Glutamatergic neuron (in vitro differentiated cells): Measurements from ENCODE around the gene SMCR8. TPM values are rescaled to one million over a fixed set of nuclear protein-coding genes. Genes with fewer than 3 reads are reported as not detected.
"Not testable (repeated sequence)": the region's sequence is repeated elsewhere in the genome, so short reads cannot be mapped to it uniquely, and the experiment has no call there.

ENCODE experiments used
- DNase-seq: peaks from one replicate; pipeline ENCODE4 v3.0.0; 2022
- H3K27ac Mint-ChIP-seq: one replicate; pipeline ENCODE4 v1.8.0; 2020; ENCODE audit warnings: mild to moderate bottlenecking, mixed read lengths, inconsistent platforms; ENCODE audit not compliant: unreplicated experiment
- H3K27me3 Mint-ChIP-seq: one replicate; pipeline ENCODE4 v1.8.0; 2020; ENCODE audit warnings: mild to moderate bottlenecking, moderate library complexity, mixed read lengths, inconsistent platforms; ENCODE audit not compliant: unreplicated experiment
- H3K36me3 Mint-ChIP-seq: one replicate; pipeline ENCODE4 v1.8.0; 2020; ENCODE audit warnings: mild to moderate bottlenecking, mixed read lengths, inconsistent platforms; ENCODE audit not compliant: unreplicated experiment
- H3K4me1 Mint-ChIP-seq: one replicate; pipeline ENCODE4 v1.8.0; 2020; ENCODE audit warnings: mild to moderate bottlenecking, low read depth, mixed read lengths, inconsistent platforms; ENCODE audit not compliant: unreplicated experiment
- H3K4me3 Mint-ChIP-seq: one replicate; pipeline ENCODE4 v1.8.0; 2020; ENCODE audit warnings: mild to moderate bottlenecking, mixed read lengths, inconsistent platforms; ENCODE audit not compliant: unreplicated experiment
- H3K9me3 Mint-ChIP-seq: one replicate; pipeline ENCODE4 v1.8.0; 2020; ENCODE audit warnings: mild to moderate bottlenecking, moderate library complexity, mixed read lengths, inconsistent platforms; ENCODE audit not compliant: unreplicated experiment
- CTCF ChIP-seq: fragments of 200-600 bp; sonication (generic); IDR thresholded peaks from one replicate; pipeline ENCODE4 v1.5.0; 2021; ENCODE audit not compliant: partially characterized antibody, unreplicated experiment
- microRNA-seq: library from miRNA; unstranded; fragments of <30 nt; microRNA quantifications from one replicate; pipeline ENCODE4, GENCODE V29; 2020; ENCODE audit not compliant: unreplicated experiment
- total RNA-seq: library from RNA; stranded (reverse); fragmentation: NEBNext Ultra II Directional; extraction: Animal tissue kit (Norgen Biotek cat#: 25700); gene quantifications from one replicate; pipeline ENCODE4 v1.2.1, GENCODE V29; 2021; ENCODE audit not compliant: unreplicated experiment

SMCR8 gene
- total RNA-seq, 1 donor from 2014 or later, result 14.0 TPM

GRCh38 chr17:18368946-18369345 is 53.9 kb downstream of the SMCR8 start:
- Mint-ChIP-seq H3K4me3 (no peak overlapping the region), H3K27ac (no peak overlapping the region), H3K27me3 (peaks cover 2% of the 10 kb centered on the region), H3K9me3 (peaks cover 2% of the 10 kb centered on the region), H3K4me1 (no peaks in the 10 kb centered on the region), H3K36me3 (no peaks in the 10 kb centered on the region)
- no peak for DNase-seq
- TF ChIP-seq CTCF, result no peak

- peaks cover 2% of the 10 kb centered on the region for H3K27me3 Mint-ChIP-seq
- H3K4me1 Mint-ChIP-seq, result no peaks in the 10 kb centered on the region
- no peaks in the 10 kb centered on the region for H3K36me3 Mint-ChIP-seq
- H3K9me3 Mint-ChIP-seq, result peaks cover 2% of the 10 kb centered on the region
- no peak overlapping the region for H3K27ac Mint-ChIP-seq
- no peak for DNase-seq
- no peak for TF ChIP-seq CTCF
- no peak overlapping the region for H3K4me3 Mint-ChIP-seq
Observed at GRCh38 chr17:18370761-18371160, 55.7 kb downstream of the SMCR8 start.

GRCh38 chr17:18371455-18371854 is 56.4 kb downstream of the SMCR8 start:
- DNase-seq, result no peak
- Mint-ChIP-seq H3K27ac (no peak overlapping the region), H3K36me3 (no peaks in the 10 kb centered on the region)

GRCh38 chr17:18373181-18373580 is 58.1 kb downstream of the SMCR8 start:
- H3K4me1 Mint-ChIP-seq, H3K9me3 Mint-ChIP-seq, DNase-seq, H3K27ac Mint-ChIP-seq, H3K36me3 Mint-ChIP-seq, H3K27me3 Mint-ChIP-seq, H3K4me3 Mint-ChIP-seq: not testable (repeated sequence)

More at GRCh38 chr17:18371455-18371854, 56.4 kb downstream of the SMCR8 start:
- TF ChIP-seq CTCF, result no peak
- H3K9me3 Mint-ChIP-seq, result peaks cover 2% of the 10 kb centered on the region
- H3K27me3 Mint-ChIP-seq, result peaks cover 3% of the 10 kb centered on the region
- no peak overlapping the region for H3K4me3 Mint-ChIP-seq
- no peaks in the 10 kb centered on the region for H3K4me1 Mint-ChIP-seq

GRCh38 chr17:18374216-18374615 is 59.1 kb downstream of the SMCR8 start:
- H3K27me3 Mint-ChIP-seq, result peaks cover 4% of the 10 kb centered on the region
- H3K27ac Mint-ChIP-seq, result no peak overlapping the region
- DNase-seq, result no peak
- TF ChIP-seq CTCF, result no peak
- H3K9me3 Mint-ChIP-seq, result no peaks in the 10 kb centered on the region
- H3K4me3 Mint-ChIP-seq, result no peak overlapping the region
- H3K36me3 Mint-ChIP-seq, result no peaks in the 10 kb centered on the region
- no peaks in the 10 kb centered on the region for H3K4me1 Mint-ChIP-seq

Small RNA genes lying within 50 kb of the gene (microRNA-seq; reads per million reads assigned to microRNA genes)
- 0.41 reads per million for gene MIR6778

Other genes with a start within 250 kb of the SMCR8 start
- gene DRG2, start 227.3 kb upstream of the SMCR8 start, total RNA-seq, result 37.1 TPM
- gene MYO15A, start 206.5 kb upstream of the SMCR8 start, total RNA-seq, result 4.0 TPM
- 62.7 TPM for gene ALKBH5, start 131.5 kb upstream of the SMCR8 start, total RNA-seq
- gene LLGL1, start 89.7 kb upstream of the SMCR8 start, total RNA-seq, result 84.6 TPM
- 203 TPM for gene FLII, start 56.6 kb upstream of the SMCR8 start, total RNA-seq
- gene MIEF2, start 54.6 kb upstream of the SMCR8 start, total RNA-seq, result 7.4 TPM
- gene TOP3A, start 299 bp upstream of the SMCR8 start, total RNA-seq, result 58.6 TPM
- gene SHMT1, start 48.3 kb downstream of the SMCR8 start, total RNA-seq, result 7.9 TPM
- not detected for gene EVPLL, start 62.5 kb downstream of the SMCR8 start, total RNA-seq
- not detected for gene LGALS9C, start 161.5 kb downstream of the SMCR8 start, total RNA-seq